Measurements from ENCODE around the gene TMCO2.

The TMCO2 gene

DNA sequence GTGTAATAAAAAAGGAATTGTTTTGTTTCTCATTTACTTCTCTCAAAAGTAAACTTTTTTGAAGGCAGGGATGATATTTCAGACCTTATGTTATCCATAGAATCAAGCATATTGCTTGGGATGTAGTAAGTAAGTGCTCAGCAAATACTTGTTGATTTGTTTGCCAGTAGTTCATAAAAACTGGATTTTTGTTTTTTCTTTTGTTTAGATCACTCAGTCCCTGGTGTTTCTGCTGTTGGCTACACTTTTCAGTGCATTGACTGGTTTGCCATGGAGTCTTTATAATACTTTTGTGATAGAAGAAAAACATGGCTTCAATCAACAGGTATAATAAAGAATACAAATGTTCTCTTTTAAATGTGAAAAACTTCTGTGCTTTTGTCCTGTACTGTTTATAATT, 20.5 kb downstream of the TMCO2 start:
- peak overlapping the region; percentile 69 for H3K27ac ChIP-seq
- H3K27me3 ChIP-seq (replicated peaks), result no peaks in the 10 kb centered on the region
- in situ Hi-C loops (cut with HindIII; ENCODE audit: low pct_ligation_motif_present, low sequenced_read_pairs), result no loop called here
- TF ChIP-seq, protein P1, sequence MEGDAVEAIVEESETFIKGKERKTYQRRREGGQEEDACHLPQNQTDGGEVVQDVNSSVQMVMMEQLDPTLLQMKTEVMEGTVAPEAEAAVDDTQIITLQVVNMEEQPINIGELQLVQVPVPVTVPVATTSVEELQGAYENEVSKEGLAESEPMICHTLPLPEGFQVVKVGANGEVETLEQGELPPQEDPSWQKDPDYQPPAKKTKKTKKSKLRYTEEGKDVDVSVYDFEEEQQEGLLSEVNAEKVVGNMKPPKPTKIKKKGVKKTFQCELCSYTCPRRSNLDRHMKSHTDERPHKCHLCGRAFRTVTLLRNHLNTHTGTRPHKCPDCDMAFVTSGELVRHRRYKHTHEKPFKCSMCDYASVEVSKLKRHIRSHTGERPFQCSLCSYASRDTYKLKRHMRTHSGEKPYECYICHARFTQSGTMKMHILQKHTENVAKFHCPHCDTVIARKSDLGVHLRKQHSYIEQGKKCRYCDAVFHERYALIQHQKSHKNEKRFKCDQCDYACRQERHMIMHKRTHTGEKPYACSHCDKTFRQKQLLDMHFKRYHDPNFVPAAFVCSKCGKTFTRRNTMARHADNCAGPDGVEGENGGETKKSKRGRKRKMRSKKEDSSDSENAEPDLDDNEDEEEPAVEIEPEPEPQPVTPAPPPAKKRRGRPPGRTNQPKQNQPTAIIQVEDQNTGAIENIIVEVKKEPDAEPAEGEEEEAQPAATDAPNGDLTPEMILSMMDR (IDR thresholded peaks at IDR 0.05; ENCODE audit: low read depth, low read length, missing control alignments), result no peak
- peaks cover 51% of the 10 kb centered on the region for H3K36me3 ChIP-seq (replicated peaks)
- DNase-seq, result no peak
- no peak overlapping the region for H3K4me3 ChIP-seq (ENCODE audit: low read depth, low read length)

DNA sequence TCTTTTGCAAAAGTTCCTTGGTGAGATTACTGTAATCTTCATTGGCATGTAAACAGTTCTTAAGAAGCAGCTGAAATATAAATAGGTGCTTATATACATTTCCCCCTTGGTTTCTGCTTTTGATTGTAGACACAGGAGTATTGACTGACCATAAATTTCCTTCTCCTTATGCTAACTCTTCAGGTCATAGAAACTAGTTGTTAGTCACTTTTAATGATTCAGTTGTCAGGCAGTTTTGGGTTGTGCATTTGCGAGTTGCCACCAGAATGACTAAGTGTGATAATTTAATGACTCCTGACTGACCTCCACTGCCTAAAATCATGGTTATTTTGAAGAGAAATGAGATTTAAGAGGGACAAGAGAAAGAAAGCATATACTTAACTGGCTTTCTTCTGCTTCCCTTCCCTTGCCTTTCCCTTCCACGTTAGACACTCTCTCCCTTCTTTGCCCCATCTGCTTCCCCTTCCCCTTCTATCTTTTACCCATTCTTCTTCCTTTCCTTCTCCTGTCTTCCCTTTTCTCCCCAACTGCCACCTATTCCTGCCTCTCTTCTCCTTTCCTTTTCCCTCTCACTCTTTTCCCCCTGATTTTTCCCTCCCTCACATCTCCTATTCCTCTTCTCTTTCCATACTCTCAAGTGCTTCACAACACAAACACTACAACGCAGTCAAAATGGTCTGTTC, 22.6 kb downstream of the TMCO2 start:
- no peak overlapping the region for H3K4me3 ChIP-seq (ENCODE audit: low read depth, low read length)
- H3K27me3 ChIP-seq (replicated peaks), result no peaks in the 10 kb centered on the region
- in situ Hi-C loops (cut with HindIII; ENCODE audit: low pct_ligation_motif_present, low sequenced_read_pairs), result no loop called here
- DNase-seq, result no peak
- H3K27ac ChIP-seq, result no peak overlapping the region
- H3K36me3 ChIP-seq (replicated peaks), result peaks cover 54% of the 10 kb centered on the region
- TF ChIP-seq, protein P1 (IDR thresholded peaks at IDR 0.05; ENCODE audit: low read depth, low read length, missing control alignments), result no peak

DNA sequence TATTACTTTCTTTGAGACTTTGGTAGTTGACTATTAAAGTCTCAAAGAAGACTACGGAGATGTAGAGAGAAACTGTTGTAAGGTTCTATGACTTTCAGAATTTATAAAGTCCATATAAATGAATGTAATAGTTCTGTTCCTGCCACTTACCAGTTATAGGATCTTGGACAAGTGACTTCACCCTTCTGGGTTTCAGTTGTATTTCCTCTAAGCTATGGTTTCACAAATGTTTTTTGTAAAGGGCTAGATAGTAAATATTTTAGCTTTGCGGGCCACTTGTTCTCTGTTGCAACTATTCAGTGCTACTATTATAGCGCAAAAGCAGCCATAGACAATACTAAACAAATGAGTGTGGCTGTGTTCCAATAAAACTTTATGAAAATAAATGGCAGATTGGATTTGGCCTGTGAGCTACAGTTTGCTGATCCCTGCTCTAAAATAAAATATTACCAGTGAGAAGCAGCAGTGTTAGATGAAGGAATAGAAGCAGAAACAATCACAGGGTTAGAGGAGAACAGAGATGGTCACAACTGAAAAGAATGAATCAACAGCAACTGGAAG, 25.0 kb downstream of the TMCO2 start:
- Histone ChIP-seq H3K36me3 (replicated peaks) (peaks cover 56% of the 10 kb centered on the region), H3K4me3 (ENCODE audit: low read depth, low read length) (no peak overlapping the region), H3K27me3 (replicated peaks) (no peaks in the 10 kb centered on the region), H3K27ac (no peak overlapping the region)
- DNase-seq, result no peak
- in situ Hi-C loops (cut with HindIII; ENCODE audit: low pct_ligation_motif_present, low sequenced_read_pairs), result no loop called here
- TF ChIP-seq, protein P1 (IDR thresholded peaks at IDR 0.05; ENCODE audit: low read depth, low read length, missing control alignments), result no peak

DNA sequence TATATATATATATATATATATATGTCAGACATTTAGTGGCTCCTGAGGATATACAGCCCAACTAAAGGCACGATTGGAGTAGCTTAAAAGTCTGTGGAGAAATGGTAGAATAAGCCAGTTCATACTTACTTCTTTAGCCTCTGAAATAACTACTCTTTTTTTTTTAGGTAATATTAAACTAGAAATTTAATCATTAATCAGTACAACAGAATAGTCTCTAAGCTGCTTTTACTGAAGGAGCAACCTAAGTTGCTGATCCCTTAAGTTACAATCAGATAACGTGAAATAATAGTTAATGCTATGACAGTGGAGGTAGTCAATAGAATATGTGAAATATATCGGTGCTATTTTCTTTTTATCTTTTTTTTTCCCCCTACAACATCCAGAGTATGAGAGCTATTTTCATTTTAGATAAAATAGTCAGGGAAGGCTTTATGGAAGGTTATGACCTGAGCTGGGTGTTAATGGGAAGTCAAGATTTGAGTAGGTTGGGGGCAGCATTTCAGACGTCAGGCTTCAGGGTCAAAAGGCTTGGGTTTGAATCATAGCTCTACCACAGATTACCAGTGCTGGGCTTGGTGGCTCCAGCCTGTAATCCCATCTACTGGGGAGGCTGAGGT, 25.9 kb downstream of the TMCO2 start:
- TF ChIP-seq, protein P1 (IDR thresholded peaks at IDR 0.05; ENCODE audit: low read depth, low read length, missing control alignments), result no peak
- in situ Hi-C loops (cut with HindIII; ENCODE audit: low pct_ligation_motif_present, low sequenced_read_pairs), result no loop called here
- Histone ChIP-seq H3K27ac (no peak overlapping the region), H3K27me3 (replicated peaks) (no peaks in the 10 kb centered on the region), H3K4me3 (ENCODE audit: low read depth, low read length) (no peak overlapping the region), H3K36me3 (replicated peaks) (peaks cover 51% of the 10 kb centered on the region)
- DNase-seq, result no peak

DNA sequence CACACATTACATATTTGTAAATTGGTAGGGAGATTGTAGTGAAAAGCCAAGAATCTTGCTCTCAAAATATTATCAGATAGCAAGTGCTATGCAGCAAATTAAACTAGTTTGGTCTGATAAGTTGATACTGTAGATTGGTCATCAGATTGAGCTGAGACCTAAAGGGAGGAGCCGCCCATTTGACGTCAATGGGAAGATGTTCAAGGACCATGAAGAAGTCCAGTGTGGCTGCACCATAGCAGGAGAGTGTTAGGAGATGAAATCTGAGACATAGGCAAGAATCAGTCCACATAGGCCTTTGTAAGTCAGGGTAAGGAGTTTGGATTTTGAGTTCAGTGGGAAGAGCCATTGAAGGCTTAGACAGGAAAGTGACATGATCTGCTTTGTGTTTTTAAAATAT, 26.6 kb downstream of the TMCO2 start:
- no peak overlapping the region for H3K27ac ChIP-seq
- H3K4me3 ChIP-seq (ENCODE audit: low read depth, low read length), result no peak overlapping the region
- H3K36me3 ChIP-seq (replicated peaks), result peaks cover 48% of the 10 kb centered on the region
- no peak for DNase-seq
- TF ChIP-seq, protein P1 (IDR thresholded peaks at IDR 0.05; ENCODE audit: low read depth, low read length, missing control alignments), result no peak
- in situ Hi-C loops (cut with HindIII; ENCODE audit: low pct_ligation_motif_present, low sequenced_read_pairs), result no loop called here
- no peaks in the 10 kb centered on the region for H3K27me3 ChIP-seq (replicated peaks)
